IPS-20b (cell line): ENCODE results near the gene MRPL34.
"Not testable (repeated sequence)": the region's sequence is repeated elsewhere in the genome, so short reads cannot be mapped to it uniquely, and the experiment has no call there.

Experiments used
- H3K27ac ChIP-seq: one replicate; pipeline ENCODE4 v1.5.1; 2013; ENCODE audit warnings: low read length
- H3K27me3 ChIP-seq: 2 replicates; pipeline ENCODE4 v1.6.1; 2013; ENCODE audit warnings: mild to moderate bottlenecking, low read length, inconsistent platforms; ENCODE audit not compliant: insufficient read depth
- H3K36me3 ChIP-seq: 2 replicates; pipeline ENCODE4 v1.6.1; 2013; ENCODE audit warnings: low read depth, mild to moderate bottlenecking, inconsistent platforms, low read length, moderate library complexity; ENCODE audit not compliant: insufficient read depth
- H3K4me1 ChIP-seq: 2 replicates; pipeline ENCODE4 v1.6.1; 2013; ENCODE audit warnings: mild to moderate bottlenecking, control low read depth, inconsistent platforms, low read length, moderate library complexity; ENCODE audit not compliant: insufficient read depth
- H3K4me3 ChIP-seq: 2 replicates; pipeline ENCODE4 v1.5.1; 2013; ENCODE audit warnings: mild to moderate bottlenecking, low read length, inconsistent platforms
- H3K9ac ChIP-seq: 2 replicates; pipeline ENCODE4 v1.6.1; 2013; ENCODE audit warnings: low read depth, mild to moderate bottlenecking, inconsistent platforms, low read length, moderate library complexity
- H3K9me3 ChIP-seq: 2 replicates; pipeline ENCODE4 v1.6.1; 2013; ENCODE audit warnings: mild to moderate bottlenecking, low read depth, low read length, inconsistent platforms; ENCODE audit not compliant: insufficient read depth

MRPL34 gene

GRCh38 chr19:17266975-17267788, 38.5 kb upstream of the MRPL34 start, which contains the start of gene BABAM1:
BABAM1 (plus strand) TSS chr19:17267443; CDS start chr19:17268807, 1,364 bp downstream.
- Histone ChIP-seq H3K9me3 (no peaks in the 10 kb centered on the region), H3K4me3 (peak within 1 kb of the TSS; percentile 99), H3K4me1 (peaks cover 4% of the 10 kb centered on the region; the same call in 1 of the 2 replicates), H3K27me3 (no peaks in the 10 kb centered on the region), H3K9ac (peak within 1 kb of the TSS; percentile 97), H3K36me3 (peaks cover 24% of the 10 kb centered on the region), H3K27ac (peak within 1 kb of the TSS; percentile 45)

- Histone ChIP-seq H3K27ac (no peak overlapping the region), H3K4me3 (no peak overlapping the region), H3K36me3 (peaks cover 31% of the 10 kb centered on the region), H3K27me3 (no peaks in the 10 kb centered on the region), H3K9me3 (no peaks in the 10 kb centered on the region), H3K9ac (no peak overlapping the region), H3K4me1 (peaks cover 4% of the 10 kb centered on the region; the same call in 1 of the 2 replicates)
Observed at GRCh38 chr19:17268754-17269153, 36.9 kb upstream of the MRPL34 start.

- not testable (repeated sequence) for H3K4me3 ChIP-seq, H3K27ac ChIP-seq, H3K9me3 ChIP-seq, H3K27me3 ChIP-seq, H3K9ac ChIP-seq, H3K4me1 ChIP-seq
- H3K36me3 ChIP-seq, result peaks cover 72% of the 10 kb centered on the region
Observed at GRCh38 chr19:17274892-17275291, 30.8 kb upstream of the MRPL34 start.

GRCh38 chr19:17275441-17276175, 30.1 kb upstream of the MRPL34 start:
- peaks cover 66% of the 10 kb centered on the region for H3K36me3 ChIP-seq
- no peak overlapping the region for H3K9ac ChIP-seq
- no peaks in the 10 kb centered on the region for H3K27me3 ChIP-seq
- H3K9me3 ChIP-seq, result no peaks in the 10 kb centered on the region
- H3K4me3 ChIP-seq, result no peak overlapping the region
- no peaks in the 10 kb centered on the region for H3K4me1 ChIP-seq
- H3K27ac ChIP-seq, result no peak overlapping the region

GRCh38 chr19:17279436-17279835, 26.2 kb upstream of the MRPL34 start:
- no peaks in the 10 kb centered on the region for H3K4me1 ChIP-seq
- peaks cover 24% of the 10 kb centered on the region for H3K27me3 ChIP-seq
- H3K4me3 ChIP-seq, result no peak overlapping the region
- no peaks in the 10 kb centered on the region for H3K9me3 ChIP-seq
- no peak overlapping the region for H3K9ac ChIP-seq
- peaks cover 39% of the 10 kb centered on the region for H3K36me3 ChIP-seq
- no peak overlapping the region for H3K27ac ChIP-seq

GRCh38 chr19:17281391-17282304, 24.0 kb upstream of the MRPL34 start, which contains the start of gene ANKLE1:
ANKLE1 (plus strand) TSS chr19:17281901; CDS start chr19:17281921, 20 bp downstream.
- Histone ChIP-seq H3K27me3 (peaks cover 24% of the 10 kb centered on the region), H3K9me3 (no peaks in the 10 kb centered on the region), H3K27ac (no peak within 1 kb of the TSS), H3K4me3 (peak within 1 kb of the TSS; percentile 62; the same call in 1 of the 2 replicates), H3K4me1 (no peaks in the 10 kb centered on the region), H3K9ac (peak within 1 kb of the TSS; percentile 30; the same call in 1 of the 2 replicates), H3K36me3 (peaks cover 21% of the 10 kb centered on the region)

GRCh38 chr19:17282488-17283125, 23.1 kb upstream of the MRPL34 start:
- Histone ChIP-seq H3K9ac (peak overlapping the region; percentile 30; the same call in 1 of the 2 replicates), H3K27ac (no peak overlapping the region), H3K4me1 (no peaks in the 10 kb centered on the region), H3K27me3 (peaks cover 24% of the 10 kb centered on the region), H3K4me3 (peak overlapping the region; percentile 62; the same call in 1 of the 2 replicates), H3K9me3 (no peaks in the 10 kb centered on the region), H3K36me3 (peaks cover 11% of the 10 kb centered on the region; the same call in 1 of the 2 replicates)

GRCh38 chr19:17283504-17283996, 22.1 kb upstream of the MRPL34 start:
- H3K9me3 ChIP-seq, result no peaks in the 10 kb centered on the region
- no peak overlapping the region for H3K27ac ChIP-seq
- H3K36me3 ChIP-seq, result peaks cover 8% of the 10 kb centered on the region; the same call in 1 of the 2 replicates
- H3K27me3 ChIP-seq, result peaks cover 24% of the 10 kb centered on the region
- H3K4me1 ChIP-seq, result no peaks in the 10 kb centered on the region
- no peak overlapping the region for H3K4me3 ChIP-seq
- H3K9ac ChIP-seq, result no peak overlapping the region

- Histone ChIP-seq H3K27ac (no peak overlapping the region), H3K36me3 (no peaks in the 10 kb centered on the region; the same call in 1 of the 2 replicates), H3K27me3 (peaks cover 24% of the 10 kb centered on the region), H3K4me1 (no peaks in the 10 kb centered on the region), H3K9ac (no peak overlapping the region), H3K9me3 (no peaks in the 10 kb centered on the region), H3K4me3 (no peak overlapping the region)
Observed at GRCh38 chr19:17285415-17286135, 20.1 kb upstream of the MRPL34 start.

- Histone ChIP-seq H3K9me3 (no peaks in the 10 kb centered on the region), H3K9ac (no peak overlapping the region), H3K27me3 (peaks cover 19% of the 10 kb centered on the region)
Observed at GRCh38 chr19:17286263-17286662, 19.4 kb upstream of the MRPL34 start.

More at GRCh38 chr19:17286263-17286662, 19.4 kb upstream of the MRPL34 start:
- Histone ChIP-seq H3K36me3 (no peaks in the 10 kb centered on the region; the same call in 1 of the 2 replicates), H3K4me3 (no peak overlapping the region), H3K27ac (no peak overlapping the region), H3K4me1 (no peaks in the 10 kb centered on the region)
